ENCODE data around the gene TRPM3.

TRPM3 gene

DNA sequence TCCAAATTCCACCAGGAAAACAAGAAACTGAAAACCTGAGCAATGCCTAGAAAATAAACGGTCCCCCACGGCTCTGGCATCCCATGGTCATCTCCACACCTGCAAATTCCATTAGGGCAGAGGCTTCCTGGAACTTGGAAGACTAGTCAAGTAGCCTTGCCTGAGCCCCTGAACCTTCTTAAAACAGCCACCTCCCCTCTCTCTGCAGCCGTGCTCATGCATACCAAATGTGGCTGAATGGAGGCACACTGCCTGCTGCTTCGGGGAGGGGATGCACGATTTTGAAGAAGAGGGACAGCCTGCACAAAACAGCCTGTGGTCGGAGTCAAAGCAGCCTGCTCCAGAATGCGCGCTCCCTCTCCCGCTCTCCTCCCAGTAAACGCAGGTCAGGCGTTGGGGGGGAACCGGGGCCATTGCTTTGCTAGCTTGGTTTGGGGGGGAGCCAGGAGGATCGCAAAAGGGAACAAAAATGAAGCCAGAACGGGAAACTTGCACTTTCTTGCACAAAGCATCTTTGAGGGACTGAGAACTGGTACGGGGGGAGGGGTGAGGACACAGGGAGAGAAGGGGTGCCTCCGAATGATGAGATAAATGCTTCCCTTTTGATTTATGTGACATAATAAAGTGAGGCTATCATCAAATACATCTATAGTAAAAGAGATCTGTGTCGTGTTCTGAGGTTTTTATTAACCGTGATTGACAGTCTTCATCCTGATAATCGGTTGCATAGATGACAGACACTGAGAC is at the start of gene TRPM3:
TRPM3 (minus strand) TSS at position 347 of the 747 bp plus-strand sequence; CDS start at position 80, 267 bp downstream.
- ATAC-seq = no peak

DNA sequence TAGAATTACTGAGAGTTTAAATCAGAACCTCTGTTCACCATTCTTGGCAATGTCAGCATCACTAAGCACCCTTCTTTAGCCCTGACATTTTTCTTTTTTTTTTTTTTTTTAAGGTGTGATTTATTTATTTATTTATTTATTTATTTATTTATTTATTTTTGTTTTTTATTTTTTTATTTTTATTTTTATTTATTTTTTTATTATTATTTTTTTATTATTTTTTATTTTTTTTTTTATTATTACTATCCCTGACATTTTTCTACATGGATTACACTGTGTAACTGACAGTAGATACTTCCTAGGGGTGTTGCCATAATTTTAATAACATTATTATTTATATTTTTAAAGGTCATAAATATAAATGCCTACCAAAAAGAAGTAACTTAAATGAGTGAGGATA is 47.0 kb upstream of the TRPM3 start:
- ATAC-seq = no peak

DNA sequence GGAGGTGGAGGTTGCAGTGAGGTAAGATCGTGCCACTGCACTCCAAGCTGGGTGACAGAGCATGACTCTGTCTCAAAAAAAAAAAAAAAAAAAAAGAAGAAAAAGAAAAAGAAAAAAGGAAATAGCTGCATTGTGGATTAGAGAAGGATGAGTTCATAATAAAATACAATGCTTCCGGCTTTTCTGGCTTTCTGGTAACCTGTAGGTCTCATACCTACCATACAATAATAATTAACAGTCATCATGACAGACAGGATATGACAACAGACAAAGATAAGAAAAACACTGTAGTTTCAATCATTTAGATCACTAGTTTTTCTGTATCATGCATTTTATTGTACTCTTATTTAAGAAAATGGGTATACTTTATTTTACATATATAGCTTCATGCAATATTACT is 40.7 kb upstream of the TRPM3 start:
- ATAC-seq = no peak

DNA sequence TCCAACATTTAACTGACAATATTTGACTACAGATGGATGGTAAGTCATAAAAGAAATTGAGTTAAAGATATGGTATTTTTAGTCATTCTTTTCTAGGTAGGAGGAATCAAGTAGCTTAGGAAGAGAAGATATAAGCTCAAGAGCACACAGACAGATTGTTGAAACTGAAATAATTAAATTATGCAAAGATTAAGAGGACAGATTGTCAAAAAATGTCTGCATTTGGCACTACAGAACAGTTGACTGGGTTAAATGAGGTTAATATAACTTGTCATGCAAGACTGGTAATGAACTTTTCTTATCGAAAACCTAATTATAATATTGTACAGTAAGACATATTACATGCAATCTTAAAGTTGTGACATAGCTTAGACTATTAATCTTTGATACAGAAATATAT is 36.3 kb upstream of the TRPM3 start:
- ATAC-seq = no peak

DNA sequence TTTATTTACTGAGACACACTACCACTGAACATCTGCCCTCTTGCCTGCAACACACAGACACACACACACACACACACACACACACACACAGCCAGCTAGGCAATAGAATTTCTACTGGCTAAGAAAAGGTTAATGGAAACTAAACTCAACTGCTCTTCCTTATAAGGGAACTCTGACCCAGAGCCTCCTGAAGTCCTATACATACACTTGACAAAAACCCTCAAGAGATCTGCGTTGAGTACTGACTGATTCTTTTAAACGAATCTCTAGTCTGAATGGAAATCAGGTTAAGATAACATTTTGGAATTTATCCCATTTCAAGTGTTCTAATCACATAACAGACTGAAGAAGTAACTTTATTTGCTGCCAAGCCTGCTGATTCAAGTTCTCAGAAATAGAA is 25.9 kb upstream of the TRPM3 start:
- no peak for ATAC-seq

DNA sequence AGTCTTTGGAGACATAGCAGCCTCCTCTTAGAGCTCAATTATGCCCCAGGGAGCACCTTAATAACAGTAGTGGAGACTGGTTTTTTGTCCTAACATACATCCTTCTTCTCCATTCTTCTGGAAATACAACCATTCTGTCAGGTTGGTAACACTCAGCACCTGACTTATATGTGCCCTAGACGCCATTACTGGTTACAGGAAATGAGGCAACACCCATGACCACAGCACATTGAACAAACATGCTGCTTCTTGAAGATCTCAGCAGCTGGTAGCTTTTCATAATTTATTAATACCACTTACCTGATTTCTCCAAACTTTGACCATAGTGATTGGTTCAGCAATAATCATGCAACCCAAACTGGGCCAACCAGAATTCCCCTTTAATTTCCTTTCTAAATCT is 25.1 kb upstream of the TRPM3 start:
- no peak for ATAC-seq

DNA sequence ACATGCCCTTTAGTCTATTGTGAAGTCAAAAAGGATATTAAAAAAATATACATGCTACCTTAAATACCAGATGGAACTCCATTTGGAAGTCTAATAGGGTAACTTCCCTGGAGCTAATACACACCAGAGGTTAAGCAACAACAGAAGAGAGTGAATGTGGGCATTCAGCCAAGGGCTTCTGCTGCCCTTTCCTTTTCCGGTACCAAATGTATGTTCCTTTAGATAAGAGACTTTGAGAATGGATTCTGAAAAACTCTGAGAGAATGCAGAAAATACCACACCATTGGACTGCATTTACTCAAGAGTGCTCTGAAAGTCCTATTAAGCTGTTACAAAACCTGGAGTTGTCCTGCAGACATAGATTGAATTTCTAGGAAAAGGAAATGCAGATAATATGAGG is 23.8 kb upstream of the TRPM3 start:
- ATAC-seq = no peak

DNA sequence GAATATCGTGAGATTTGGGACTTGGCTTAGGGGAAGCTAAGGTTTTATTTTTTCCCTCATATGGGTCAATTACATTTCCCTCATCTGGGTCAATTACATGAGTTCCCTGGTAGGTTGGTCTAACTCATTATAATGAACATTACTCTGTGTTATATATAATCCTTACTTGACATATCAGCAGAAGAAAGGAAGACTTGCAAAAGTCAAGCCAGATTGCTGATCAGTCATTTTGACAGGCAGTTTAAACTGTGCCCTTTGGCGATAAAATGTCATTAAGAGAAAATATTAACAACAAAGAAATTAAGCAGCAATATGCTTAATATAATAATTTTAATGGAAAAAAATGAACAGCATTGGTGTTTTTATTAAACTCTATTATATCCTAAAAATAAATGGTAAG is 23.1 kb upstream of the TRPM3 start:
- ATAC-seq = no peak

DNA sequence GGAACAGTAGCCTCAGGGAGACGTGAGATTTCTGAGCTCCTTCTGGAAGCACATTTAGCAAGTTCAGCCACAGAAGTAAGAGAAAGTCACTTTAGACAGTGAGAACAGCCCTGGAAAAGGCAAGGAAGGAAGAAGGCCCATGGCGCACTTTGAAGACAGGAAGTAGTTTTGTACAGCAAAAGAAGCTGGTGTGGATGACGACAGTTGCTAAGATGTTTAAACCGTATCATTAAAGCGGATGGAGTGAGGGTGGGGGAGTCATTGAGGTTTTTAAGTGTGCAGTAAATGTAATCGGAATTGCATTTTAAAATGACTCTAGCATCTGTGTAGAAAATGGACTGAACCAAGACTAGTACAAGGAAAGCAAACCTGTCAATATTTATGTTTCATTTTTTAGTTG is 15.3 kb upstream of the TRPM3 start:
- no peak for ATAC-seq

DNA sequence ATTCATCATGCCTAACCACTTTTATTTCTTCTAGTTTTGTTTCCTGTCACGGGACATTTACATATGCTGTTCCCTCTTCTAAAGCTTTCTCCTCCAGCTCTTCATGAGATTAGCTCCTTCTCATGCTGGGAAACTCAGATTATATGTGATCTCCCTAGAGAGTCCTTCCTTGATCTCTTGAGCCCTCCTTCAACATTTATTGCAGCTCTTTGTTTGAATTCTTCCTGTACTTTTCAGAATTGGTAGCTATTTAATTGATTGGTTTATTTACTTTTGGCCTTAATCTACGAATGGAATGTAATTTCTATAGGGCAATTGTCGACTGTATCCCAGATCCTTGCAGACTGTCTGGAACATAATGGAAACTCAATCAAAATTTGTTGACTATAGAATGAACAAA is 9.7 kb upstream of the TRPM3 start:
- no peak for ATAC-seq

DNA sequence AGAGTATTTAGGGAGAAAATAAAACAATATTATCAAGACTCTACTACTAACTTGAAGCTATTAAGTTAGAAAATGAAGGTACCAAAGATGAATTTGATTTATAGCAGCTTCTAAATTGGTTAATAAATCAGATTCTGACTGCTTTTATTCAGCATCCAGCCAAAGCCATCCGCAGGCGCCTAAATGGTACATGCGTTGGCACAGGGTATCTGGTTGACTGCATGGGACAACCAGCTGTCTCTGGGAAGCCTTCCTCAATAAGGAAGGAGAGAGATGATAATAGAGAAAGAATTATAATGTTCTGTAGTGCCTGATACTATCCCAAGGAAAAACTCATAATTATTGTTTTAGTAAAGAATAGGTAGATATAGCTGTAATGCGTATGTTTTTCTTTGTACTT is 9.1 kb upstream of the TRPM3 start:
- no peak for ATAC-seq

DNA sequence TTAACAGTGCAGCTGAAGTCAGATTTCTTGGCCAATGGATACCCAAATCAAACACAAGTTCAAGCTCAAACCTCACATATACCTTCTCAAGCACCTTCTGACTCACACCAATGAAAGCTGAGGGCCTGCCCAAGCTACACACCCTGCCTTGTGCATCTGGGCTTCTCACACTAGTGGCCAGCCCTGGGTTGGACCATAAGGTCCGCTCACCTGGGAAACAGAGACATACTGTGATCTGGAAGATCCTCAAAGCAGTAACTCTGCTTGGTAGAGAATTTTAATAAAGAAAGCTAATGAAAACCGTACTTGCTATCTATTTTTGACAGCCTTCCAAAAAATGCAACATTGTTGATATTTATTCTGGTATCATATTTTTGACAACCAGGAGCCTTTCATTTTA is 7.4 kb upstream of the TRPM3 start:
- no peak for ATAC-seq

DNA sequence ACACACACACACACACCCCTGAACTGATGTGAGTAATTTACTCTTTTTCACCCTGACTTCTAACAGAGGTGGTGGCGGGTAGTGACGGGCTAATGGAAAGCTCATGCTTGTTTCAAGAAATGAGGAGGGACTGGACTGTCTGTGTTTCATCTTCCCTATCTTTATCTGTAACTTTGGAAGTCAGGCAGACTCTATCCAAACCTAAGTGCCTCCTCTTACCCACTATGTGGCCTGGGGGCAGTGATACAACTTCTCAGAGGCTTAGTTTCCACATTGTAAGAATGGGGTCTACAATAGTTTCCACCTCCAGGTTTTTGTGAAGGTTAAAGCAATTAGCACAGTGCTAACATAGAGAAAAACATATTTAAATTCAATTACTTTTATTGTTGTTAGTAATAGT is 5.9 kb upstream of the TRPM3 start:
- ATAC-seq = no peak

DNA sequence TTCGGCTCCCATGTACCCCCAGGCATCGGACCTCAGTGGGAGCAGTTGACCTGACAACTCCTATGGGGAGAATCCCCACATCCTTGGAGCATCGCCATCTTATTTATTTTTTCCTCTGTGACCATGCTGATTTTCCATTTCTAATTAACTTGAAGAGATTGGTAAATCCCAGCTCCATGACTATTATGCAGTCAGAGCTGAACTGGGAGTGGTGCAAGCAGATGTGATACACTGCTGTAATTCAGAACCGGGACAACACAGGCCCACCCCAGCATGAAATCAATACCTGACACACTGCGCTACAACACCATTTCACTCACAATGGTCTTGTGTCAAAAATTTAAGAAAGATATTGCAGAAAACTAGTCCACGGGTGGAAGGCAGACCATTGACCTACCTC is 1.0 kb upstream of the TRPM3 start:
- no peak for ATAC-seq

DNA sequence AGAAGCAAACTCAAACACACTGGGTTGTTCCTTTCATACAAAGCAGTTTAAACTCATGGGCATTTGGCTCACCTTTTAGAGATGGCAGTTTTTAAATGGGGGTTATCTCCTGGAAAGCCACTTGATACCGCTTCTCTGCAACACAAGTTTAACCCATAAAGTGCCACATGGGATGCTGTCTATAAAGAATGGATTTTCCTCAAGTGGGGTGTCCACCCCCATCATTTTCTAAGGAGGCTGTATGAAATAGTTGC is 528 bp upstream of the TRPM3 start:
- ATAC-seq = no peak

DNA sequence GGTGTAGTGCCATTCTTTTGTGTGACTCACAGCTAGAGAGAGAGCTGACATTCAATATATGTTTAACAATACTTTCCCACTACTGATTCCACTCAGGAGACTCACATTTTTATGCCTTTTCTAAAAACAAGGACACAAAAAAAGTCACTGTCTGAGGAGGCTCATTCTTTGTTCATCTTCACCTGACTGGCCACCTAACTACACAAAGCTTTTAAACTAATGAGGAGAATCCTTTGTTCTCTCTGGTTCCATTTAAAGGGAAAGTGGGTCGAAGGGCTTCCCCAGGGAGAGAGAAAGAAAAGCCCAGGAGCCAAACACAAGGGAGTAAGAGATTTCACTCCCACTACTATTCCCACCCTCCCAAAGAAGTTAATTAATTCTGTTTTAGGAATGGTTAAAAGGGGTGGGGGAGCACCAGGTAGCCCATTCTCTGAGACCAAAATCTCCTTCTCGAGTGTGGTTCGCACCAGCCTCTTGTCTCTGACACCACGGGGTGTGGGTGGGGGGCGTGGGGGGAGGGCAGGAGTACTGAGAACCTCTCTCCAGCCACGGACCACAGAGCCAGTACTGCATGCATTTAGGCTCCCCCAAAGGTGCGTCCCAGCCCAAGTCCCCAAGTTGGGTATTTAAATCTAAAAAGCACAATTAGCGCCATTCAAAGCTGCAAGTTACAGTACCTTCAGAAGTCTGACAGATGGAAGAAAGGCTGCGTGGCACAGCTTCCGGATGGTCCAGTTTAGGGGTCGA is 747 bp downstream of the TRPM3 start:
- no peak for ATAC-seq

DNA sequence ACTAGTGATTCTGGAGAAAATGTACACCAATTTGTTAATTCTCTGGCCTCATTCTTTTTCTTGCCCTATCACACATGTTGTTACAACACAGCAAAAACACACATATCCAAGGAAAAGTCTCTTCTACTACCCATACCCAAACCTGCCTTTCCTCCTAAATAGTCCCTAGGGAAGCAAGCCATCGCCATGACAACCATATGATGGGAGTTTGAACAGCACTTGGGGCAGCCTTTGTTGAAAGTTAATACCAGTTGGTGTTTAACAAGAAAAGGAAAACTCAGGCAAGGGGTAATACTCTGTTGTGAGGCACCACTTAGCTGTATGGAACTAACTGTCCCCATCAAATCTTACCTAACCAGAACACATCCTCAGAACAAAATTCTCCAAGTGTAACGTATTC is 1.7 kb downstream of the TRPM3 start:
- no peak for ATAC-seq

DNA sequence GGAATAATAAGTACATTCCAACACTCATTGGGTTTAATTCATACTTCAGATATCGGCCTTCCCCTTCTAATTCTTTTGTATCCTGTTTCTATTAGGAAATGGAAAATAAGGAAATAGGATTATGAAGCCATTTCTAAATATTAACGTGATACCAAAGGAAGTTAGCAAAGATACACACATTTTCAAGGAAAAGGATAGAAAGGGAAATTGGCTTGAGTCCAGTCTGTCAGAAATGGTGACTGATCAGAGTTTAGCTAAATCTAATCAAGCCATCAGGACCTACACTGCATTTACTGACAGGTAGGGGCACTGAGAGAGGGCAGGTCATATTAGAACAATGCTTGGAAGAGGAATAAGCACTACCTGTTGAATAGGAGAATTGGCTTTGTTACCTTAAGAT is 3.1 kb downstream of the TRPM3 start:
- ATAC-seq = no peak

DNA sequence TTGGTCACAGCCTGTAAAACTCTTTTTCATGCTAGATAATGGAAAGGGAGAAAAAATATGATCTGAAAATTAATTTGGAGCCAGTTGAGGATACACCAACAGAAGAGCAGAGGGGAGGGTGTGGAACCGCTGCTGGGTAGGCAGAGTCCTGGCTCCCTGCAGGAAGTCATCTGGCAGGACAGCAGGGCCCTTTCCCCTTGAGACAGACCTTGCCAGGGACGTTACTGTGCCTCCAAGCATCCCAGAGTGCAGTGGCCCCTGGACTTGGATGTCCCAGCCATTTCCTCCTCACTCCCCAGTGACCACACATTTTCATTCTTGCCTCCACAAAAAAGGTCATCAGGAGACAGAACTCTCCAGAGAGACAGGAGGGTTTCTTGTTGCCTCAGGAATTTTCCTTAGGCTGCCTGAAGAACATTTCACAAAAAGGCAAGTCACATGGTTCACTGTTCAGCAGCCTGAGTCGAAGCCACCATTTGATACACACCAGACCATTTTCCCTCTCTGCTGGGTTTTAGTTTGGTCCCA is 5.9 kb downstream of the TRPM3 start:
- ATAC-seq = no peak

DNA sequence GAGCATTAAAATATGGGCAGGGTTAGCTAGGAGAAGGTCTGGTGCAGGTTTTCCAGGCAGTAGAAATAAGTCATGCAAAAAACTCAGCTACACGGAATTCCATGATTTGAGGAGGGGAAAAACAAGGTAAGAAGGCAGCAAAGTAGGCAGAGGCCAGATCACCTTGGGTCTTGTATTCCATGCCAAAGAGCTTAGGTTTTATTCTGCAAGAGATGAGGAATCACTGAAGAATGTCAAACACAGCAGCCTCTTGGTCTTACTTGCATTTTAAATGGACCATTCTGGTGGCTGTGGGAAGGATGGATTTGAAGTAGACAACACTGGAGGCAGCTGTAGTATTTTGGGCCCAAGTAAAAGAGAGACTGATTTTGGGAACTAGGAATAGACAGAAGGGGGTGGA is 8.6 kb downstream of the TRPM3 start:
- ATAC-seq = no peak

DNA sequence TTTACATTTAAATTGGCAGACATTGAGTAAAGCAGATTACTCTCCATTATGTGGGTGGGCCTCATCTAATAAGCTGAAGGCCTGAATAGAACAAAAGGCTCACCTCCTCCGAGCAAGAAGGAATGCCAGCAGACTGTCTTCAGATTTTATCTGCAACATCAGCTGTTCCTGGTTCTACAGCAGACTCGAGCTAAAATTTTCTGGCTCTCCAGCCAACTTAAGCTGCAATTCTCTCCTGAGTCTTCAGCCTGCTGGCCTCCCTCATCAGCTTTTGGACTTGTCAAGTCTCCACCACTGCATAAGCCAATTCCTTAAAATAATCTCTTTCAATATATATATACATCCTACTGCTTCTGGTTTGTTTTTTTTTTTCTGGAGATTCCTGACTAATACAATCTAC is 12.5 kb downstream of the TRPM3 start:
- ATAC-seq = no peak

DNA sequence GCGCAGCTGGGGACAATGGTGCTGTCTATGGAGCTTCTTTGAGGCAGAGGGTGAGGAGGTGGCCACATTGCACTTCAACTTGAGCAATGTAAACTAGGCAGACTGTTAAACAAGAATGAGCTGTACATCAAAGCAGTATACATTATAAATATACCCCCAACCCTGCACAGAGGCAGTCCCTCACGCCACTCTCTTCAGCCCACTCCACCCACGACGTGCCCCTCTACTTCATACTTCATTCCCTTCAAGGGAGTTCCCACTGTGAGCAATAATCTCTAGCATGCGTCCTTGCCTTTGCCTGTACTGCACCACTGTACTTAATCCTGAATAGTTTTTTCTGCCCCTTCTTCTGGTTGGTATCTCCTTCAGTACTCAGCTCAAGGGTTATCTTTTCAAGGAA is 14.4 kb downstream of the TRPM3 start:
- no peak for ATAC-seq

DNA sequence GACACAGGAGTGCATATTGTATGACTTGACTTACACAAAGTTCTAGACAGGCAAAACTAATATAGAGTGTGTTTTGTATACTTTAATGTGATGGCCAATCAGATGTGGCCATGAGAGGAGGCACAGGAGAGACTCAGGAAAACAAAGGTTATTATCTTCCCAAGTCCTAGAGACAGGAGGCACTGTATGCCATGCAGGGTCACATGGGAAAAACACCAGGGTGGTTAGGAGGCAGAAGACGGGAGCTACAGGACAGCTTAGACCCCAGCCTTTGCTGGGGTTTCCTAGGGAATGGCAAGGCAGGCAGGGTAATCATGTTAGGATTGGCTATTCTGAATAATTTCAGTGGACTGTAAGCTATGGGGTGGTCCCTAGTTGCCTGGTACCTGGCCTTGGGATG is 16.2 kb downstream of the TRPM3 start:
- ATAC-seq = peak in 1 of 2 donors; percentile 17

DNA sequence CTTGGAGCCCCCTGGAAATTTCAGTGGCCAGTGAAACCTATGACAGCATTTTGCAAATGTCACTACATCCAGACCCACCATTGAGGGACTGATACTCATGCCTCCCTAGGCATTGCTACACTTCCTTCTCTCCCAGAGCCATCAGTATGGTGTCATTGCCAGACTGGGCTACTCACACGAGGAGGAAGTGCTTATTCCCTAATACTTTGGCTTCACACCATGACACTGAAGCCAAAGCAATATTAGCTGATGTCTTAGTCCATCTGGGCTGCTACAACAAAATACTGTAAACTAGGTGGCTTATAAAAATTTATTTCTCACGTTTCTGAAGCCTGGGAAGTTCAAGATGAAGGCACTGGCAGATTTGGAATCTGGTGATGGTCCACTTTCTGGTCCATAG is 22.6 kb downstream of the TRPM3 start:
- ATAC-seq = no peak

DNA sequence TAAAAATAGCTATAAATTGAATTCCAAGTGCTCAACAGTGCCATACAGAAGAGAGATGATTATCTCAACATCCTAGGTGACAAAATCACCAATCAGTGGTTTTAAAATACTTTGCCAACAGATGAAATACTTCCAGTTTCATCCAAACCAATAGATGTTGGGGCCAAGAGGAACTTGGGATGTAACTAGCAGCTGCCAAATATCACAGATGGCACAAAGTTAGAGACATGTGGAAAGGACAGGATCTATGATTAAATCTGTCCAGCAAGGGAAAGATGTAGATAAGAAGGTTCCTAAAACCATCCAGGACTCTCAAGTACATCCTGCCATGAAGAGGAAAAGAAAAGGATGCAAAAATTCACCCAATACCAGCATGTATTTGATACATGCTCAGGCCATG is 23.8 kb downstream of the TRPM3 start:
- ATAC-seq = no peak
